Measurements from ENCODE around the gene CRLF1.

CRLF1 gene

GRCh38 chr19:18557411-18558201, 49.0 kb downstream of the CRLF1 start, which contains the start of gene KXD1:
KXD1 (plus strand) TSS chr19:18557870; CDS start chr19:18562057, 4,187 bp downstream.
- DNase-seq (ENCODE audit: low read depth in 2 of 2) = peak; percentile 94 to 98

GRCh38 chr19:18551631-18552030, 55.0 kb downstream of the CRLF1 start:
- no peak for DNase-seq (ENCODE audit: low read depth in 2 of 2)

GRCh38 chr19:18543814-18544475, 62.7 kb downstream of the CRLF1 start:
- DNase-seq (ENCODE audit: low read depth in 2 of 2) = peak; percentile 24 to 34
